WTC11 (cell line): ENCODE data around the gene TEAD1. TPM values are rescaled to one million over a fixed set of nuclear protein-coding genes. Genes with fewer than 3 reads are reported as not detected.

Experiments
- ATAC-seq: fragments of 200-7000 bp; cut with Tn5 transposase; 2 replicates; pipeline ENCODE4 v1.10.0; 2021; ENCODE audit warnings: mild to moderate bottlenecking, moderate library complexity
- CTCF ChIA-PET: fragments of 300-600 bp; sonication (Branson Sonifier 250); formaldehyde crosslinking; loops from one replicate; lab custom pipeline; 2021; ENCODE audit warnings: antibody characterized with exemption; lab: Charles Lee
- POLR2A ChIA-PET: fragments of 350-600 bp; sonication (Branson Sonifier 250); formaldehyde crosslinking; loops from one replicate; lab custom pipeline; 2021; ENCODE audit warnings: antibody characterized with exemption; lab: Charles Lee
- DNase-seq: peaks from one replicate; pipeline ENCODE4 v3.0.0; 2021; ENCODE audit warnings: low spot score
- H3K27ac Mint-ChIP-seq: 2 replicates; pipeline ENCODE4 v1.8.0; 2021; ENCODE audit warnings: mixed read lengths
- H3K27me3 Mint-ChIP-seq: 2 replicates; pipeline ENCODE4 v1.8.0; 2021; ENCODE audit warnings: low read depth, mild to moderate bottlenecking, moderate library complexity, mixed read lengths
- H3K36me3 Mint-ChIP-seq: 2 replicates; pipeline ENCODE4 v1.8.0; 2021; ENCODE audit warnings: mixed read lengths
- H3K4me1 Mint-ChIP-seq: 2 replicates; pipeline ENCODE4 v1.8.0; 2022; ENCODE audit warnings: mixed read lengths
- H3K4me3 Mint-ChIP-seq: 2 replicates; pipeline ENCODE4 v1.8.0; 2021; ENCODE audit warnings: mild to moderate bottlenecking, moderate library complexity, mixed read lengths
- H3K9me3 Mint-ChIP-seq: 2 replicates; pipeline ENCODE4 v1.8.0; 2021; ENCODE audit warnings: mixed read lengths
- CDX4 ChIP-seq: fragments of 250-450 bp; sonication (Bioruptor Pico); IDR thresholded peaks from 2 replicates; pipeline ENCODE4 v1.9.0; 2021; ENCODE audit warnings: moderate library complexity, mild to moderate bottlenecking, inconsistent platforms, borderline replicate concordance
- CREB1 ChIP-seq: sonication (generic); formaldehyde crosslinking; IDR thresholded peaks from 2 replicates; pipeline ENCODE4 v1.8.0; 2023; ENCODE audit warnings: mild to moderate bottlenecking, missing genetic modification reagents
- CREM ChIP-seq: sonication (generic); formaldehyde crosslinking; IDR thresholded peaks from 2 replicates; pipeline ENCODE4 v1.8.1; 2022; ENCODE audit warnings: mild to moderate bottlenecking, missing genetic modification reagents, moderate library complexity
- E2F4 ChIP-seq: sonication (generic); formaldehyde crosslinking; IDR thresholded peaks from 2 replicates; pipeline ENCODE4 v1.8.1; 2022; ENCODE audit warnings: low read depth, mild to moderate bottlenecking, moderate library complexity, missing genetic modification reagents, borderline replicate concordance
- HMGA2 ChIP-seq: fragments of 250-450 bp; sonication (Bioruptor Pico); IDR thresholded peaks from 2 replicates; pipeline ENCODE4 v1.4.0; 2021; ENCODE audit warnings: mild to moderate bottlenecking, moderate library complexity
- IRF2 ChIP-seq: sonication (generic); formaldehyde crosslinking; IDR thresholded peaks from 2 replicates; pipeline ENCODE4 v1.8.0; 2022; ENCODE audit warnings: low read depth, missing genetic modification reagents, borderline replicate concordance
- JAZF1 ChIP-seq: fragments of 250-450 bp; sonication (Bioruptor Pico); IDR thresholded peaks from 2 replicates; pipeline ENCODE4 v1.9.0; 2021; ENCODE audit warnings: moderate library complexity, mild to moderate bottlenecking, inconsistent platforms
- MAX ChIP-seq: sonication (generic); formaldehyde crosslinking; IDR thresholded peaks from 2 replicates; pipeline ENCODE4 v1.8.0; 2022; ENCODE audit warnings: mild to moderate bottlenecking, missing genetic modification reagents
- MXD4 ChIP-seq: fragments of 250-450 bp; sonication (Bioruptor Pico); IDR thresholded peaks from 2 replicates; pipeline ENCODE4 v1.8.0; 2021; ENCODE audit warnings: mild to moderate bottlenecking, moderate library complexity, borderline replicate concordance
- MYBL2 ChIP-seq: sonication (generic); formaldehyde crosslinking; IDR thresholded peaks from 2 replicates; pipeline ENCODE4 v1.8.1; 2023; ENCODE audit warnings: mild to moderate bottlenecking, moderate library complexity, missing genetic modification reagents
- PRDM15 ChIP-seq: sonication (generic); formaldehyde crosslinking; IDR thresholded peaks from 2 replicates; pipeline ENCODE4 v1.8.0; 2022; ENCODE audit warnings: missing genetic modification reagents
- ZNF121 ChIP-seq: sonication (generic); formaldehyde crosslinking; IDR thresholded peaks from 2 replicates; pipeline ENCODE4 v1.8.0; 2023; ENCODE audit warnings: missing genetic modification reagents
- ZNF232 ChIP-seq: sonication (generic); formaldehyde crosslinking; IDR thresholded peaks from 2 replicates; pipeline ENCODE4 v1.8.0; 2022; ENCODE audit warnings: mild to moderate bottlenecking, missing genetic modification reagents
- ZNF423 ChIP-seq: fragments of 250-450 bp; sonication (Bioruptor Pico); IDR thresholded peaks from 2 replicates; pipeline ENCODE4 v2.1.2; 2022; ENCODE audit warnings: mild to moderate bottlenecking, moderate library complexity
- ZNF671 ChIP-seq: fragments of 250-450 bp; sonication (Bioruptor Pico); IDR thresholded peaks from 2 replicates; pipeline ENCODE4 v1.8.0; 2021; ENCODE audit warnings: mild to moderate bottlenecking
- ZSCAN18 ChIP-seq: fragments of 250-450 bp; sonication (Bioruptor Pico); IDR thresholded peaks from 2 replicates; pipeline ENCODE4 v2.1.2; 2022; ENCODE audit warnings: mild to moderate bottlenecking, moderate library complexity
- total RNA-seq: library from RNA; stranded (reverse); gene quantifications from 3 replicates; pipeline ENCODE4 v1.2.3, GENCODE V29; 2021

TEAD1 gene
- total RNA-seq, 1 experiment from 2014 or later = 79.9 TPM

- DNase-seq (no peak), ATAC-seq (no peak)
- Mint-ChIP-seq H3K36me3 (no peaks in the 10 kb centered on the region), H3K4me1 (peaks cover 79% of the 10 kb centered on the region), H3K27ac (0 out of 2 replicates have a peak overlapping the region, but pooled peaks have one; percentile 16), H3K27me3 (no peaks in the 10 kb centered on the region), H3K4me3 (no peak overlapping the region), H3K9me3 (no peaks in the 10 kb centered on the region)
- ChIA-PET CTCF (interaction anchor here (1.0 to 1.4 kb wide), 2 partner anchors 76 to 101 kb away, joined by 4 to 5 read pairs; no protein-coding TSS in a partner anchor), POLR2A (interaction anchor here (0.9 kb wide), 1 partner anchor 51 kb away, joined by 3 read pairs; no protein-coding TSS in a partner anchor)
- TF ChIP-seq CDX4 (CRISPR knock-in tag) (no peak), ZNF671 (CRISPR knock-in tag) (no peak), ZNF121 (CRISPR knock-in tag) (no peak), ZNF232 (CRISPR knock-in tag) (no peak), ZSCAN18 (no peak)
Measured at GRCh38 chr11:12812849-12813248, 138.6 kb downstream of the TEAD1 start.

GRCh38 chr11:12813371-12814225, 139.4 kb downstream of the TEAD1 start:
- ChIA-PET CTCF (interaction anchor here (0.9 to 1.4 kb wide), 4 partner anchors 11 to 101 kb away, joined by 3 to 5 read pairs (median 4); no protein-coding TSS in a partner anchor), POLR2A (interaction anchor here (0.9 to 1.3 kb wide), 3 partner anchors 8 to 51 kb away, joined by 3 to 6 read pairs (median 3); no protein-coding TSS in a partner anchor)
- no peak for ATAC-seq
- Mint-ChIP-seq H3K27ac (peak overlapping the region; percentile 25; the same call in 1 of the 2 replicates), H3K36me3 (no peaks in the 10 kb centered on the region), H3K9me3 (no peaks in the 10 kb centered on the region), H3K4me3 (no peak overlapping the region), H3K27me3 (no peaks in the 10 kb centered on the region), H3K4me1 (peaks cover 71% of the 10 kb centered on the region)
- no peak for TF ChIP-seq MXD4 (CRISPR knock-in tag)
- no peak for TF ChIP-seq ZNF423
- TF ChIP-seq PRDM15 = no peak
- no peak for TF ChIP-seq MAX
- TF ChIP-seq ZNF232 (CRISPR knock-in tag) = no peak
- TF ChIP-seq HMGA2 = no peak
- TF ChIP-seq JAZF1 (CRISPR knock-in tag) = no peak
- TF ChIP-seq E2F4 = no peak
- no peak for TF ChIP-seq CREM (CRISPR knock-in tag)
- no peak for TF ChIP-seq IRF2 (CRISPR knock-in tag)
- no peak for TF ChIP-seq MYBL2 (CRISPR knock-in tag)
- no peak for TF ChIP-seq CREB1 (CRISPR knock-in tag)
- no peak for DNase-seq
